Thoracic aorta (tissue), 2 donors: ENCODE data around the gene NPAS1. TPM values are rescaled to one million over a fixed set of nuclear protein-coding genes. Genes with fewer than 3 reads are reported as not detected.

Experiments
- ATAC-seq: fragments of 150-250 bp; one replicate; pipeline ENCODE4 v1.8.0; 2017; ENCODE audit warnings: low read depth; ENCODE audit not compliant: insufficient number of reproducible peaks, low FRiP score
- DNase-seq: peaks from one replicate; pipeline ENCODE4 v3.0.0-alpha.2; 2020; ENCODE audit warnings: low spot score
- H3K27ac ChIP-seq, 2 donors: fragments of 200-600 bp; sonication (generic); 1 replicate in 1 of 2; 2 replicates in 1 of 2; pipeline ENCODE4 v1.5.1; 2016; ENCODE audit warnings: mild to moderate bottlenecking in 2 of 2, moderate library complexity in 2 of 2
- H3K27me3 ChIP-seq: fragments of 200-600 bp; sonication (generic); replicated peaks from 2 replicates; pipeline ENCODE4 v1.6.0; 2016; ENCODE audit warnings: mild to moderate bottlenecking; ENCODE audit not compliant: insufficient read depth
- H3K36me3 ChIP-seq: fragments of 200-600 bp; sonication (generic); one replicate; pipeline ENCODE4 v1.5.1; 2016
- H3K4me1 ChIP-seq, 2 donors: fragments of 200-600 bp; sonication (generic); 1 replicate in 1 of 2; 2 replicates in 1 of 2; pipeline versions ENCODE4 v1.5.1 to v1.6.0; 2016; ENCODE audit warnings: low read depth in 2 of 2, mild to moderate bottlenecking in 1 of 2; ENCODE audit not compliant: control insufficient read depth in 1 of 2
- H3K4me3 ChIP-seq: fragments of 200-600 bp; sonication (generic); 2 replicates; pipeline ENCODE4 v1.5.1; 2016; ENCODE audit warnings: mild to moderate bottlenecking
- H3K9me3 ChIP-seq: fragments of 200-600 bp; sonication (generic); 2 replicates; pipeline ENCODE4 v1.5.1; 2016
- CTCF ChIP-seq: fragments of 200-600 bp; sonication (generic); IDR thresholded peaks from one replicate; pipeline ENCODE4 v1.5.1; 2019; ENCODE audit warnings: antibody characterized with exemption
- total RNA-seq, 2 donors: library from RNA; depleted of rRNA; stranded (reverse); fragments of >200 nt; gene quantifications; one replicate each; pipeline versions ENCODE4 v1.1.0 to v1.2.3, GENCODE V29; 2016

NPAS1 gene
- total RNA-seq, 2 donors from 2014 or later = 0.68 to 1.3 TPM

- no peak for DNase-seq
- H3K27me3 ChIP-seq = no peaks in the 10 kb centered on the region
- no peaks in the 10 kb centered on the region for H3K9me3 ChIP-seq
- peaks cover 39% of the 10 kb centered on the region for H3K36me3 ChIP-seq
- H3K27ac ChIP-seq = no peak overlapping the region
- H3K4me3 ChIP-seq = no peak overlapping the region
- TF ChIP-seq CTCF = no peak
- ATAC-seq = no peak
- H3K4me1 ChIP-seq = no peaks in the 10 kb centered on the region
These were observed 21.1 kb upstream of the NPAS1 start for GRCh38 chr19:46998445-46999125.

- peaks cover 35% of the 10 kb centered on the region for H3K36me3 ChIP-seq
- no peak overlapping the region for H3K4me3 ChIP-seq
- no peaks in the 10 kb centered on the region for H3K27me3 ChIP-seq
- no peak for TF ChIP-seq CTCF
- H3K27ac ChIP-seq = no peak overlapping the region
- no peaks in the 10 kb centered on the region for H3K9me3 ChIP-seq
- H3K4me1 ChIP-seq = peaks cover 0 to 6% of the 10 kb centered on the region in 2 donors
- ATAC-seq = no peak
- DNase-seq = no peak
These were observed 20.3 kb upstream of the NPAS1 start for GRCh38 chr19:46999377-46999776.

DNA sequence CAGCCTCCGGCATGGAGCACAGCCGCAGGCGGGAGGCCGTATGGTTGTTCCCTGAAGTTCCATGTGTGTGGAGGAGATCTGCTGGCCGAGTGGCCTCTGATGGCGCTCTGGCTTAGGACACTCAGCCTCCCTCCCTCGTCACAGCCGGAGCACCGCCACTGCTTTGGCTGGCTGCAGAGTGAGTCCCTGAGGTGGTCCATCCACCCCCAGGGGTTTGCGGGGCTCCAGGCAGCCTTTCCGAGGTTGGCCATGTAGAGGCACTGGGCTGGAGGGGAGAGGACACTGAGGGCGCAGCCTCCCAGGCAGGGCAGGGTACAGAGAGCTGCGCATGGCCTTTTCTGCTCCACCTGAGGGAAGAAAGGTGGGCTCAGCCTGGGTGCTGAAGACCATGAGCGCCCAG, 19.8 kb upstream of the NPAS1 start:
- DNase-seq (no peak), ATAC-seq (no peak)
- Histone ChIP-seq H3K4me3 (no peak overlapping the region), H3K27ac (no peak overlapping the region), H3K27me3 (no peaks in the 10 kb centered on the region), H3K4me1 (peaks cover 0 to 6% of the 10 kb centered on the region in 2 donors), H3K36me3 (peaks cover 35% of the 10 kb centered on the region), H3K9me3 (no peaks in the 10 kb centered on the region)
- TF ChIP-seq CTCF = no peak

GRCh38 chr19:47000373-47000772, 19.3 kb upstream of the NPAS1 start:
- DNase-seq = no peak
- TF ChIP-seq CTCF = no peak
- Histone ChIP-seq H3K27me3 (no peaks in the 10 kb centered on the region), H3K4me3 (no peak overlapping the region), H3K4me1 (peaks cover 0 to 6% of the 10 kb centered on the region in 2 donors), H3K27ac (no peak overlapping the region), H3K36me3 (peaks cover 35% of the 10 kb centered on the region), H3K9me3 (no peaks in the 10 kb centered on the region)
- no peak for ATAC-seq

DNA sequence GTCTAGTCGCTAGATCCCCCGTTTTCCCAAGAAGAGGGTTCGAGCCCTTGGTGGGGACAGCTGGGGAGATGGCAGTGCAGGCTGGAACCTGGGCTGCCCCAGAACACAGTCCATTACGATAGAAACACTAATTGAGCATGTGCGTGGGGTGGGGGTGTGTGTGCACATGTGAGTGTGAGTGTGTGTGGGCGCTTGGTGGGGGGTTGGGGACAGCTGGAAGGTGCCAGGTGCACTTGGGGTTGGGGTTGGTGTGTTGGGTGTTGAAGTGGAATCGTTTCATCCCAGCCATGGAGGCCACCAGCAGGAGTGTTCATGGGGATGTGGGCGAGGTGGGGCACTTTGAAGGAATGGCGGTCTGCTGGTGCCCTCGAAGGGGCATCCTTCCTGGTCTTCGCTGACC, 18.1 kb upstream of the NPAS1 start:
- Histone ChIP-seq H3K4me3 (no peak overlapping the region), H3K27me3 (no peaks in the 10 kb centered on the region), H3K4me1 (peaks cover 0 to 6% of the 10 kb centered on the region in 2 donors), H3K9me3 (no peaks in the 10 kb centered on the region), H3K27ac (no peak overlapping the region), H3K36me3 (peaks cover 33% of the 10 kb centered on the region)
- TF ChIP-seq CTCF = no peak
- DNase-seq (no peak), ATAC-seq (no peak)
